IMR-90 (cell line): ENCODE measurements around the gene DHCR7. TPM values are rescaled to one million over a fixed set of nuclear protein-coding genes. Genes with fewer than 3 reads are reported as not detected.

Experiments used
- ATAC-seq: fragments of 200-7000 bp; cut with Tn5 transposase; 2 replicates; pipeline ENCODE4 v1.9.1; 2020; ENCODE audit warnings: low read depth, mild to moderate bottlenecking, moderate library complexity
- BruUV-seq: library from RNA; stranded (reverse); fragments of 400-500 nt; replicated peaks from 2 replicates; lab custom pipeline; 2021; lab: Mats Ljungman, UMichigan
- CTCF ChIA-PET: fragments of 300-600 bp; formaldehyde crosslinking; extraction: SDS; loops from one replicate; lab custom pipeline; 2021; ENCODE audit warnings: antibody characterized with exemption; lab: Yijun Ruan, JAX
- POLR2A ChIA-PET: fragments of 300-600 bp; sonication (Branson Sonifier 250); formaldehyde crosslinking; loops from one replicate; lab custom pipeline; 2022; ENCODE audit warnings: antibody characterized with exemption; ENCODE audit not compliant: unreplicated experiment; lab: Charles Lee
- DNase-seq: peaks from one replicate; pipeline ENCODE4 v3.0.0; 2013
- H2AFZ ChIP-seq: replicated peaks from 2 replicates; pipeline ENCODE3; 2013; ENCODE audit warnings: low read length, mild to moderate bottlenecking; ENCODE audit not compliant: poor library complexity
- H2AK5ac ChIP-seq: 2 replicates; pipeline ENCODE4 v1.6.1; 2013; ENCODE audit warnings: low read depth, low read length, inconsistent platforms
- H2AK9ac ChIP-seq: replicated peaks from 2 replicates; pipeline ENCODE3; 2013; ENCODE audit warnings: mild to moderate bottlenecking, low read depth, low read length, moderate library complexity; ENCODE audit not compliant: poor library complexity
- H2BK120ac ChIP-seq: 2 replicates; pipeline ENCODE4 v1.6.1; 2013; ENCODE audit warnings: low read depth, low read length, inconsistent platforms
- H2BK15ac ChIP-seq: 3 replicates; pipeline ENCODE4 v1.6.1; 2013; ENCODE audit warnings: low read depth, low read length, inconsistent platforms
- H2BK20ac ChIP-seq: 2 replicates; pipeline ENCODE4 v1.6.1; 2013; ENCODE audit warnings: low read depth, mild to moderate bottlenecking, inconsistent platforms, low read length, moderate library complexity
- H2BK5ac ChIP-seq: 2 replicates; pipeline ENCODE4 v1.6.1; 2013; ENCODE audit warnings: mild to moderate bottlenecking, low read depth, low read length, inconsistent platforms; ENCODE audit not compliant: poor library complexity, severe bottlenecking
- H3K14ac ChIP-seq: replicated peaks from 2 replicates; pipeline ENCODE4 v1.6.1; 2013; ENCODE audit warnings: low read depth, low read length, inconsistent platforms
- H3K18ac ChIP-seq: 2 replicates; pipeline ENCODE4 v1.6.1; 2013; ENCODE audit warnings: low read depth, low read length, control low read depth
- H3K23ac ChIP-seq: 2 replicates; pipeline ENCODE4 v1.6.1; 2013; ENCODE audit warnings: low read depth, low read length, inconsistent platforms
- H3K27ac ChIP-seq: 2 replicates; pipeline ENCODE4 v1.5.1; 2013; ENCODE audit warnings: mild to moderate bottlenecking, control low read depth, low read length; ENCODE audit not compliant: insufficient read depth
- H3K27me3 ChIP-seq: 2 replicates; pipeline ENCODE4 v1.6.1; 2013; ENCODE audit warnings: low read length; ENCODE audit not compliant: control insufficient read depth, insufficient read depth
- H3K36me3 ChIP-seq: 2 replicates; pipeline ENCODE4 v1.6.1; 2013; ENCODE audit warnings: low read length, mixed read lengths; ENCODE audit not compliant: control insufficient read depth, insufficient read depth
- H3K4ac ChIP-seq: 2 replicates; pipeline ENCODE4 v1.6.1; 2013; ENCODE audit warnings: low read depth, low read length, inconsistent platforms
- H3K4me1 ChIP-seq: 2 replicates; pipeline ENCODE4 v1.6.1; 2013; ENCODE audit warnings: low read length, mixed read lengths; ENCODE audit not compliant: control insufficient read depth, insufficient read depth
- H3K4me2 ChIP-seq: 2 replicates; pipeline ENCODE4 v1.6.1; 2013; ENCODE audit warnings: low read depth, mild to moderate bottlenecking, control low read depth, low read length, moderate library complexity
- H3K4me3 ChIP-seq: 2 replicates; pipeline ENCODE4 v1.5.1; 2013; ENCODE audit warnings: low read depth, mild to moderate bottlenecking, control low read depth, low read length, moderate library complexity; ENCODE audit not compliant: insufficient read depth
- H3K56ac ChIP-seq: 2 replicates; pipeline ENCODE4 v1.6.1; 2013; ENCODE audit warnings: low read length, inconsistent platforms; ENCODE audit not compliant: insufficient read depth; ENCODE audit errors: extremely low read depth
- H3K79me1 ChIP-seq, 2 experiments: 2 replicates each; pipeline ENCODE4 v1.6.1; 2013; ENCODE audit warnings: low read length in 2 of 2, inconsistent platforms in 1 of 2, low read depth in 1 of 2
- H3K9ac ChIP-seq: 2 replicates; pipeline ENCODE4 v1.6.1; 2013; ENCODE audit warnings: low read depth, low read length, control low read depth
- H3K9me1 ChIP-seq: 2 replicates; pipeline ENCODE4 v1.6.1; 2013; ENCODE audit warnings: low read length, inconsistent platforms; ENCODE audit not compliant: insufficient read depth
- H3K9me3 ChIP-seq: 2 replicates; pipeline ENCODE4 v1.6.1; 2013; ENCODE audit warnings: low read length; ENCODE audit not compliant: control insufficient read depth, insufficient read depth
- H4K20me1 ChIP-seq: 2 replicates; pipeline ENCODE4 v1.6.1; 2013; ENCODE audit warnings: low read length, inconsistent platforms; ENCODE audit not compliant: insufficient read depth
- H4K5ac ChIP-seq: 2 replicates; pipeline ENCODE4 v1.6.1; 2013; ENCODE audit warnings: mild to moderate bottlenecking, low read depth, low read length, control low read depth
- H4K8ac ChIP-seq, 2 experiments: 2 replicates each; pipeline ENCODE4 v1.6.1; 2013; ENCODE audit warnings: low read depth in 2 of 2, low read length in 2 of 2, control low read depth in 1 of 2, inconsistent platforms in 1 of 2
- H4K91ac ChIP-seq: 2 replicates; pipeline ENCODE4 v1.6.1; 2013; ENCODE audit warnings: low read depth, low read length, inconsistent platforms; ENCODE audit not compliant: insufficient read depth
- BHLHE40 ChIP-seq: fragments of 150-350 bp; IDR thresholded peaks from 2 replicates; pipeline ENCODE4 v1.6.1; 2016; ENCODE audit warnings: mild to moderate bottlenecking, low read depth, low read length
- CEBPB ChIP-seq: IDR thresholded peaks from 2 replicates; pipeline ENCODE4 v1.6.1; 2012; ENCODE audit warnings: low read depth, low read length, improper control_type of control experiment
- CHD1 ChIP-seq: IDR thresholded peaks from 2 replicates; pipeline ENCODE4 v1.6.1; 2012; ENCODE audit warnings: low read depth, low read length, improper control_type of control experiment
- CTCF ChIP-seq: conservative IDR thresholded peaks from 2 replicates; pipeline ENCODE4 v1.5.1; 2012; ENCODE audit warnings: mild to moderate bottlenecking, low read depth, low read length, improper control_type of control experiment
- ELK1 ChIP-seq: fragments of 150-350 bp; IDR thresholded peaks from 2 replicates; pipeline ENCODE4 v1.6.1; 2016; ENCODE audit warnings: low read depth, mild to moderate bottlenecking, low read length, moderate library complexity, borderline replicate concordance
- FOS ChIP-seq: fragments of 150-350 bp; IDR thresholded peaks from 2 replicates; pipeline ENCODE4 v1.6.1; 2016; ENCODE audit warnings: low read depth, low read length
- MAZ ChIP-seq: IDR thresholded peaks from 2 replicates; pipeline ENCODE4 v1.6.1; 2012; ENCODE audit warnings: low read depth, mild to moderate bottlenecking, low read length, improper control_type of control experiment, moderate library complexity, borderline replicate concordance
- MXI1 ChIP-seq: IDR thresholded peaks from 2 replicates; pipeline ENCODE4 v1.6.1; 2012; ENCODE audit warnings: low read depth, mild to moderate bottlenecking, low read length, moderate library complexity, borderline replicate concordance
- NFE2L2 ChIP-seq: fragments of 150-350 bp; IDR thresholded peaks from 2 replicates; pipeline ENCODE4 v1.6.1; 2016; ENCODE audit warnings: low read depth, mild to moderate bottlenecking, low read length
- POLR2A ChIP-seq: IDR thresholded peaks from 2 replicates; pipeline ENCODE4 v1.6.1; 2012; ENCODE audit warnings: mild to moderate bottlenecking, low read depth, low read length
- RAD21 ChIP-seq: IDR thresholded peaks from 2 replicates; pipeline ENCODE4 v1.6.1; 2012; ENCODE audit warnings: low read length, improper control_type of control experiment
- RCOR1 ChIP-seq: IDR thresholded peaks from 2 replicates; pipeline ENCODE4 v1.6.1; 2012; ENCODE audit warnings: mild to moderate bottlenecking, low read length, improper control_type of control experiment; ENCODE audit not compliant: insufficient replicate concordance
- WGBS, 2 experiments: methylation state at CpG; one replicate each; pipeline versions ENCODE4 v1.1.5 to v1.1.7; 2013; ENCODE audit warnings: missing lambda C conversion rate in 2 of 2; ENCODE audit not compliant: insufficient read length in 1 of 2; ENCODE audit errors: extremely low coverage in 2 of 2; 5-methylcytosine and 5-hydroxymethylcytosine counted together
- dilution Hi-C: fragments of 300-500 bp; cut with HindIII; formaldehyde crosslinking; loops from one replicate; pipeline ENCODE4 v1.14.3; 2018; ENCODE audit warnings: low sequenced_read_pairs; ENCODE audit not compliant: unreplicated experiment
- in situ Hi-C: fragments of 300-500 bp; cut with MboI; formaldehyde crosslinking; loops from 3 replicates; pipeline ENCODE4 v1.14.3; 2019; ENCODE audit warnings: low sequenced_read_pairs, inconsistent platforms, mixed read lengths
- intact Hi-C: fragments of 100-400 bp; cut with micrococcal nuclease; formaldehyde crosslinking; loops from 2 replicates; pipeline ENCODE4 v1.10.0; 2022
- polyA plus RNA-seq, 3 experiments: library from polyadenylated mRNA; depleted of rRNA; stranded (reverse); fragments of >200 nt; gene quantifications; 2 replicates each; pipeline ENCODE4 v1.2.3, GENCODE V29; 2012; ENCODE audit warnings: low replicate concordance in 1 of 3
- total RNA-seq: library from RNA; depleted of rRNA; stranded (reverse); fragments of >200 nt; gene quantifications from 2 replicates; pipeline ENCODE4 v1.2.3, GENCODE V29; 2012

The DHCR7 gene
- total and polyA plus RNA-seq, 2 of the 4 experiments (the other 2 are of a cell fraction) = 22.0 to 43.3 TPM

- Histone ChIP-seq H4K91ac (peak within 1 kb of the TSS; percentile 46), H2BK20ac (no peak within 1 kb of the TSS), H3K23ac (peak within 1 kb of the TSS; percentile 85), H2AFZ (peak within 1 kb of the TSS; percentile 99), H3K27ac (peak within 1 kb of the TSS; percentile 75), H3K14ac (peak within 1 kb of the TSS; percentile 87), H3K4me1 (peaks cover 5% of the 10 kb centered on the region; the same call in 1 of the 2 replicates), H3K4me2 (peak within 1 kb of the TSS; percentile 84), H2BK15ac (no peak within 1 kb of the TSS), H3K27me3 (no peaks in the 10 kb centered on the region), H4K8ac (peak within 1 kb of the TSS; percentile 80 to 94), H4K20me1 (peaks cover 9% of the 10 kb centered on the region; the same call in 1 of the 2 replicates), H2BK5ac (peak within 1 kb of the TSS; percentile 85), H3K9me1 (no peaks in the 10 kb centered on the region; the same call in 1 of the 2 replicates), H3K56ac (no peak within 1 kb of the TSS; the same call in 1 of the 2 replicates), H3K9ac (peak within 1 kb of the TSS; percentile 83), H2AK5ac (peak within 1 kb of the TSS; percentile 81), H4K5ac (peak within 1 kb of the TSS; percentile 52), H3K36me3 (peaks cover 24% of the 10 kb centered on the region), H3K4ac (peak within 1 kb of the TSS; percentile 91), H3K9me3 (no peaks in the 10 kb centered on the region), H3K4me3 (peak within 1 kb of the TSS; percentile 94), H2BK120ac (no peak within 1 kb of the TSS), H3K79me1 (peaks cover 31 to 48% of the 10 kb centered on the region in 2 experiments), H3K18ac (no peak within 1 kb of the TSS; the same call in 1 of the 2 replicates), H2AK9ac (peak within 1 kb of the TSS; percentile 97)
- POLR2A ChIA-PET = interaction anchor here (0.6 kb wide), 1 partner anchor 20 kb away, joined by 8 read pairs; no protein-coding TSS in a partner anchor
- WGBS, 2 experiments = 2% methylated on average over 35 of the region's 61 CpGs; no CpG with 5 or more reads in 1 of the 2 experiments
- CTCF ChIA-PET = no interaction called here
- dilution Hi-C loops (no loop called here), in situ Hi-C loops (no loop called here), intact Hi-C loops (no loop called here)
- no peak for TF ChIP-seq RAD21
- no peak for TF ChIP-seq BHLHE40
- TF ChIP-seq RCOR1 = no peak
- 0 out of 2 replicates have a peak, but pooled peaks have one; percentile 3 for TF ChIP-seq CEBPB
- TF ChIP-seq FOS = no peak
- TF ChIP-seq NFE2L2 = no peak
- no peak for TF ChIP-seq ELK1
- TF ChIP-seq CTCF = no peak
- peak; percentile 77 for TF ChIP-seq MXI1
- no peak for TF ChIP-seq CHD1
- peak; percentile 70; the same call in 1 of the 2 replicates for TF ChIP-seq MAZ
- TF ChIP-seq POLR2A = peak; percentile 72
- peak; percentile 87 for DNase-seq
- BruUV-seq = no TSS peak
- ATAC-seq = peak; percentile 88
Measured at GRCh38 chr11:71453037-71453917, 5.1 kb upstream of the DHCR7 start, which contains the start of gene NADSYN1. Gene NADSYN1, plus strand, starts transcription at chr11:71453203. Its CDS starts 94 bp downstream, at chr11:71453297.
